H9 (cell line): ENCODE data around the gene FBXO28. TPM values are rescaled to one million over a fixed set of nuclear protein-coding genes. Genes with fewer than 3 reads are reported as not detected.

Source experiments
- DNase-seq: peaks from one replicate; pipeline ENCODE4 v3.0.0-alpha.2; 2017
- H2AFZ ChIP-seq: one replicate; pipeline ENCODE4 v1.6.1; 2013; ENCODE audit warnings: mild to moderate bottlenecking, low read length, control low read depth, moderate library complexity
- H2AK5ac ChIP-seq: 2 replicates; pipeline ENCODE4 v1.6.1; 2013; ENCODE audit warnings: low read length, control low read depth, mixed read lengths; ENCODE audit not compliant: insufficient read length
- H2BK120ac ChIP-seq: one replicate; pipeline ENCODE4 v1.6.1; 2013; ENCODE audit warnings: low read depth, mild to moderate bottlenecking, low read length, control low read depth, inconsistent platforms; ENCODE audit not compliant: poor library complexity, severe bottlenecking
- H2BK12ac ChIP-seq: 2 replicates; pipeline ENCODE4 v1.6.1; 2013; ENCODE audit warnings: low read length, control low read depth, mixed read lengths, low read depth; ENCODE audit not compliant: insufficient read length
- H2BK15ac ChIP-seq: 2 replicates; pipeline ENCODE4 v1.6.1; 2013; ENCODE audit warnings: low read depth, low read length, control low read depth
- H2BK20ac ChIP-seq: one replicate; pipeline ENCODE4 v1.6.1; 2013; ENCODE audit warnings: low read depth, mild to moderate bottlenecking, low read length, control low read depth, inconsistent platforms; ENCODE audit not compliant: poor library complexity, severe bottlenecking
- H2BK5ac ChIP-seq: 2 replicates; pipeline ENCODE4 v1.6.1; 2013; ENCODE audit warnings: low read length, control low read depth, mixed read lengths; ENCODE audit not compliant: insufficient read length
- H3K14ac ChIP-seq: 2 replicates; pipeline ENCODE4 v1.6.1; 2013; ENCODE audit warnings: low read length, control low read depth; ENCODE audit not compliant: insufficient read depth
- H3K18ac ChIP-seq: 2 replicates; pipeline ENCODE4 v1.6.1; 2013; ENCODE audit warnings: low read depth, mild to moderate bottlenecking, mixed read lengths, low read length, control low read depth; ENCODE audit not compliant: insufficient read length
- H3K23ac ChIP-seq: 2 replicates; pipeline ENCODE4 v1.6.1; 2013; ENCODE audit warnings: low read length, control low read depth, mixed read lengths, low read depth; ENCODE audit not compliant: insufficient read length
- H3K23me2 ChIP-seq: 2 replicates; pipeline ENCODE4 v1.6.1; 2013; ENCODE audit warnings: low read depth, mild to moderate bottlenecking, mixed read lengths, low read length, control low read depth; ENCODE audit not compliant: insufficient read length, poor library complexity, severe bottlenecking
- H3K27ac ChIP-seq: 2 replicates; pipeline ENCODE4 v1.5.1; 2013; ENCODE audit warnings: low read length, control low read depth, mixed read lengths, low read depth; ENCODE audit not compliant: insufficient read length
- H3K27me3 ChIP-seq: 2 replicates; pipeline ENCODE4 v1.6.1; 2013; ENCODE audit warnings: low read length, control low read depth, inconsistent platforms; ENCODE audit not compliant: insufficient read depth
- H3K4ac ChIP-seq: 2 replicates; pipeline ENCODE4 v1.6.1; 2013; ENCODE audit warnings: low read depth, mild to moderate bottlenecking, control low read depth, inconsistent platforms, low read length, moderate library complexity
- H3K4me1 ChIP-seq: 2 replicates; pipeline ENCODE4 v1.6.1; 2013; ENCODE audit warnings: low read length, control low read depth, inconsistent platforms; ENCODE audit not compliant: insufficient read depth
- H3K4me2 ChIP-seq: 2 replicates; pipeline ENCODE4 v1.6.1; 2013; ENCODE audit warnings: low read length, control low read depth, mixed read lengths; ENCODE audit not compliant: insufficient read length, insufficient read depth
- H3K56ac ChIP-seq: 2 replicates; pipeline ENCODE4 v1.6.1; 2013; ENCODE audit warnings: low read depth, mild to moderate bottlenecking, mixed read lengths, low read length, control low read depth; ENCODE audit not compliant: insufficient read length
- H3K79me1 ChIP-seq: 2 replicates; pipeline ENCODE4 v1.6.1; 2013; ENCODE audit warnings: low read depth, mild to moderate bottlenecking, moderate library complexity, low read length, control low read depth, inconsistent platforms; ENCODE audit not compliant: insufficient read depth, poor library complexity, severe bottlenecking
- H3K79me2 ChIP-seq: 2 replicates; pipeline ENCODE4 v1.6.1; 2013; ENCODE audit warnings: low read length, control low read depth, inconsistent platforms; ENCODE audit not compliant: insufficient read depth
- H3K9ac ChIP-seq: 2 replicates; pipeline ENCODE4 v1.6.1; 2013; ENCODE audit warnings: low read length, control low read depth, mixed read lengths; ENCODE audit not compliant: insufficient read length; ENCODE audit errors: extremely low read depth
- H3K9me3 ChIP-seq: one replicate; pipeline ENCODE4 v1.6.1; 2013; ENCODE audit warnings: low read depth, low read length, inconsistent platforms; ENCODE audit not compliant: control insufficient read depth
- H3T11ph ChIP-seq: one replicate; pipeline ENCODE4 v1.6.1; 2013; ENCODE audit warnings: mild to moderate bottlenecking, low read length, control low read depth, inconsistent platforms
- H4K20me1 ChIP-seq: one replicate; pipeline ENCODE4 v1.6.1; 2013; ENCODE audit not compliant: control insufficient read depth, insufficient read length, insufficient read depth
- H4K5ac ChIP-seq: 2 replicates; pipeline ENCODE4 v1.6.1; 2013; ENCODE audit warnings: low read depth, mild to moderate bottlenecking, mixed read lengths, low read length, control low read depth; ENCODE audit not compliant: insufficient read length
- H4K8ac ChIP-seq: replicated peaks from 2 replicates; pipeline ENCODE4 v1.6.1; 2013; ENCODE audit warnings: low read length, control low read depth, mixed read lengths, low read depth; ENCODE audit not compliant: insufficient read length
- H4K91ac ChIP-seq: 2 replicates; pipeline ENCODE4 v1.6.1; 2013; ENCODE audit warnings: low read depth, mild to moderate bottlenecking, moderate library complexity, mixed read lengths, low read length, control low read depth; ENCODE audit not compliant: insufficient read length
- H3K27ac Mint-ChIP-seq, 3 experiments: 2 replicates in 2 of 3; 3 replicates in 1 of 3; pipeline ENCODE4 v1.8.0; 2020 to 2021; ENCODE audit warnings: mixed read lengths in 3 of 3, mild to moderate bottlenecking in 1 of 3, moderate library complexity in 1 of 3
- H3K27me3 Mint-ChIP-seq: 2 replicates; pipeline ENCODE4 v1.8.0; 2021; ENCODE audit warnings: low read depth, mild to moderate bottlenecking, moderate library complexity, mixed read lengths
- H3K36me3 Mint-ChIP-seq, 3 experiments: 2 replicates in 2 of 3; 3 replicates in 1 of 3; pipeline ENCODE4 v1.8.0; 2020 to 2021; ENCODE audit warnings: low read depth in 3 of 3, mixed read lengths in 3 of 3; ENCODE audit not compliant: insufficient read depth in 1 of 3
- H3K4me1 Mint-ChIP-seq, 2 experiments: 2 replicates each; pipeline ENCODE4 v1.8.0; 2020; ENCODE audit warnings: mixed read lengths in 2 of 2
- H3K4me3 Mint-ChIP-seq, 2 experiments: 2 replicates in 1 of 2; 3 replicates in 1 of 2; pipeline ENCODE4 v1.8.0; 2020 to 2021; ENCODE audit warnings: mild to moderate bottlenecking in 2 of 2, mixed read lengths in 2 of 2, moderate library complexity in 1 of 2
- H3K9me3 Mint-ChIP-seq, 2 experiments: 2 replicates in 1 of 2; 3 replicates in 1 of 2; pipeline ENCODE4 v1.8.0; 2020; ENCODE audit warnings: mild to moderate bottlenecking in 2 of 2, mixed read lengths in 2 of 2, moderate library complexity in 1 of 2
- CTCF ChIP-seq: fragments of 200-600 bp; sonication (generic); conservative IDR thresholded peaks from 3 replicates; pipeline ENCODE4 v1.8.0; 2021; ENCODE audit warnings: antibody characterized with exemption, mild to moderate bottlenecking
- WGBS: extraction: QIAGEN DNeasy Blood & Tissue Kit; methylation state at CpG from one replicate; pipeline ENCODE4 v1.1.7; 2013; ENCODE audit warnings: missing lambda C conversion rate, low lambda C conversion rate, mixed read lengths; ENCODE audit not compliant: insufficient read length; ENCODE audit errors: extremely low coverage; 5-methylcytosine and 5-hydroxymethylcytosine counted together
- total RNA-seq: library from RNA; stranded (reverse); gene quantifications from 2 replicates; pipeline ENCODE4 v1.2.1, GENCODE V29; 2021

FBXO28 gene
- total RNA-seq, 1 experiment from 2014 or later: 55.0 TPM

- no peak overlapping the region for H2BK15ac ChIP-seq
- peaks cover 11% of the 10 kb centered on the region for H3K23me2 ChIP-seq
- no peaks in the 10 kb centered on the region for H4K20me1 ChIP-seq
- Mint-ChIP-seq H3K36me3 (peaks cover 18 to 27% (median 19%) of the 10 kb centered on the region in 3 experiments), H3K27ac (peak overlapping the region; percentile 3 to 59 (median 39); a peak in 3 of 7 replicates), H3K9me3 (no peaks in the 10 kb centered on the region; a peak in 1 of 5 replicates), H3K4me1 (peaks cover 25 to 37% of the 10 kb centered on the region in 2 experiments), H3K27me3 (no peaks in the 10 kb centered on the region; the same call in 1 of the 2 replicates), H3K4me3 (peak overlapping the region; percentile 73 to 81)
- H3K27me3 ChIP-seq: no peaks in the 10 kb centered on the region
- WGBS: no CpG with 5 or more reads among the region's 22 CpGs
- H3K4ac ChIP-seq: no peak overlapping the region
- H4K91ac ChIP-seq: no peak overlapping the region
- no peak overlapping the region for H2BK5ac ChIP-seq
- no peak overlapping the region for H3K56ac ChIP-seq
- H2AK5ac ChIP-seq: no peak overlapping the region
- no peak overlapping the region for H4K5ac ChIP-seq
- no peak overlapping the region for H3K27ac ChIP-seq
- no peak for TF ChIP-seq CTCF
- no peak overlapping the region for H2AFZ ChIP-seq
- H3K4me2 ChIP-seq: peak overlapping the region; percentile 61
- no peaks in the 10 kb centered on the region for H3K79me1 ChIP-seq
- peaks cover 11% of the 10 kb centered on the region; the same call in 1 of the 2 replicates for H3K79me2 ChIP-seq
- no peak overlapping the region for H2BK12ac ChIP-seq
- no peak overlapping the region for H2BK20ac ChIP-seq
- H3K4me1 ChIP-seq: no peaks in the 10 kb centered on the region
- H3K14ac ChIP-seq: no peak overlapping the region
- no peak overlapping the region for H3K23ac ChIP-seq
- H3T11ph ChIP-seq: no peak overlapping the region
- no peak overlapping the region for H4K8ac ChIP-seq
- no peak overlapping the region for H3K18ac ChIP-seq
- H3K9ac ChIP-seq: peak overlapping the region; percentile 13
- DNase-seq: no peak
- no peak overlapping the region for H2BK120ac ChIP-seq
- H3K9me3 ChIP-seq: no peaks in the 10 kb centered on the region
Observed at GRCh38 chr1:224182057-224182865, 68.3 kb downstream of the FBXO28 start.
